OCI-LY7 (cell line): ENCODE measurements around the gene TLL2. TPM values are rescaled to one million over a fixed set of nuclear protein-coding genes. Genes with fewer than 3 reads are reported as not detected.

Experiments used
- BruUV-seq: library from RNA; stranded (reverse); fragments of 400-500 nt; replicated peaks from 2 replicates; lab custom pipeline; 2021; lab: Mats Ljungman, UMichigan
- CTCF ChIA-PET: fragments of 300-600 bp; sonication (Branson Sonifier 250); formaldehyde crosslinking; loops from one replicate; lab custom pipeline; 2022; ENCODE audit warnings: antibody characterized with exemption; ENCODE audit not compliant: unreplicated experiment; lab: Charles Lee
- POLR2A ChIA-PET: fragments of 300-600 bp; sonication (Branson Sonifier 250); formaldehyde crosslinking; loops from one replicate; lab custom pipeline; 2022; ENCODE audit warnings: antibody characterized with exemption; lab: Charles Lee
- DNase-seq: peaks from one replicate; pipeline ENCODE4 v3.0.0-alpha.2; 2015; ENCODE audit warnings: low spot score
- H2AFZ ChIP-seq: fragments of 200-600 bp; sonication (generic), shearing (Covaris generic); 2 replicates; pipeline ENCODE4 v1.6.1; 2014; ENCODE audit warnings: mild to moderate bottlenecking, antibody characterized with exemption, low read length, moderate library complexity
- H3K27ac ChIP-seq: fragments of 200-600 bp; sonication (generic); 2 replicates; pipeline ENCODE4 v1.5.1; 2014; ENCODE audit warnings: mixed run types, low read depth, mild to moderate bottlenecking, moderate library complexity, low read length, inconsistent platforms; ENCODE audit not compliant: poor library complexity, severe bottlenecking
- H3K36me3 ChIP-seq: fragments of 200-600 bp; sonication (generic); 2 replicates; pipeline ENCODE4 v1.6.1; 2014; ENCODE audit warnings: mild to moderate bottlenecking, antibody characterized with exemption, low read length, moderate library complexity, mixed read lengths; ENCODE audit not compliant: insufficient read depth
- H3K4me1 ChIP-seq: fragments of 200-600 bp; sonication (generic); 2 replicates; pipeline ENCODE4 v1.5.1; 2014; ENCODE audit warnings: mild to moderate bottlenecking, low read length; ENCODE audit not compliant: insufficient read depth, poor library complexity, severe bottlenecking
- H3K4me2 ChIP-seq: fragments of 200-600 bp; sonication (generic); 2 replicates; pipeline ENCODE4 v1.6.1; 2014; ENCODE audit warnings: mild to moderate bottlenecking, low read length
- H3K4me3 ChIP-seq: fragments of 200-600 bp; sonication (generic); 2 replicates; pipeline ENCODE4 v1.5.1; 2014; ENCODE audit warnings: mild to moderate bottlenecking, low read depth, low read length; ENCODE audit not compliant: poor library complexity, severe bottlenecking
- H3K79me2 ChIP-seq: fragments of 200-600 bp; sonication (generic); 2 replicates; pipeline ENCODE4 v1.6.1; 2016; ENCODE audit warnings: low read depth, mild to moderate bottlenecking, low read length, moderate library complexity, mixed read lengths; ENCODE audit not compliant: insufficient read depth
- H3K9me2 ChIP-seq: fragments of 200-600 bp; sonication (generic); 2 replicates; pipeline ENCODE4 v1.6.1; 2016; ENCODE audit warnings: mild to moderate bottlenecking, low read length, mixed read lengths; ENCODE audit not compliant: insufficient read depth
- H3K9me3 ChIP-seq: fragments of 200-600 bp; sonication (generic); 2 replicates; pipeline ENCODE4 v1.6.1; 2014; ENCODE audit warnings: mild to moderate bottlenecking, mixed run types, low read length, mixed read lengths
- H4K20me1 ChIP-seq: fragments of 200-600 bp; sonication (generic); 2 replicates; pipeline ENCODE4 v1.6.1; 2014; ENCODE audit warnings: mild to moderate bottlenecking, antibody characterized with exemption, low read length, moderate library complexity, mixed read lengths; ENCODE audit not compliant: insufficient read depth
- CTCF ChIP-seq: fragments of 200-600 bp; sonication (generic); conservative IDR thresholded peaks from 2 replicates; pipeline ENCODE4 v1.5.1; 2014; ENCODE audit warnings: mild to moderate bottlenecking, antibody characterized with exemption, low read length, moderate library complexity, mixed read lengths
- EZH2phosphoT487 ChIP-seq: fragments of 200-600 bp; sonication (generic); IDR thresholded peaks from 2 replicates; pipeline ENCODE4 v1.6.1; 2018; ENCODE audit warnings: low read depth, borderline replicate concordance, mild to moderate bottlenecking, mixed run types, antibody characterized with exemption, low read length, moderate library complexity, mixed read lengths
- intact Hi-C: fragments of 100-400 bp; cut with micrococcal nuclease; formaldehyde crosslinking; loops from one replicate; pipeline ENCODE4 v1.10.0; 2022; ENCODE audit not compliant: unreplicated experiment
- total RNA-seq, 2 experiments: library from RNA; depleted of rRNA in 1 of 2; stranded (reverse); fragments of >200 nt in 1 of 2; shearing (Covaris generic) in 1 of 2; gene quantifications; 2 replicates each; pipeline ENCODE4 v1.2.3, GENCODE V29; 2014 to 2022

TLL2 gene
- total RNA-seq, 2 experiments from 2014 or later: 0.97 to 1.1 TPM

DNA sequence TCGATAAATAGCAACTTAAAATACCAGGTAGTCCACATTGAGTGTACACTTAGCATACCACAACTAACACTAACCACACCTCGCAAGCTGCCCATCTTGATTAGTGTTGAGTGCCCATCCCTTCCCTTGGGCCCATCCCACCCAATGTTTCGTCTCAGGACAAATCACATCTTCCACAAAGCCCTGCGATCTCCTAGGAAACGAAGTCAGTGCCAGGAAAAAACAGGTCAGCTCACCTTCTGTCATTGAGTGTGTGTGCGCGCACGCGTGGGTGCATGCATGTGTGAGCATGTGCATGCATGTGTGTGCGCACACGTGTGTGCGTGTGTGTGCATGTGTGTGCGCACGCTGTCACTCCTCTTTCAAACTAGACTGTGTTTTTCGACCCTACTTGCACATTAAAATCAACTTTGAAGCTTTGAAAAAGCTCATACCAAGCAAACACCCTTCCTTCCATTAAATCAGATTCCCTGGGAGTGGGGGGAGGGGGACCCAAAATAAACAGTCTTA lies 106.1 kb downstream of the TLL2 start:
- H4K20me1 ChIP-seq: no peaks in the 10 kb centered on the region
- TF ChIP-seq EZH2phosphoT487 (no peak), CTCF (no peak)
- no peak overlapping the region for H3K4me3 ChIP-seq
- no TSS peak for BruUV-seq
- no peak for DNase-seq
- no peak overlapping the region for H3K4me2 ChIP-seq
- H3K36me3 ChIP-seq: no peaks in the 10 kb centered on the region
- H3K9me3 ChIP-seq: no peaks in the 10 kb centered on the region
- H3K4me1 ChIP-seq: no peaks in the 10 kb centered on the region
- no peak overlapping the region for H2AFZ ChIP-seq
- intact Hi-C loops: no loop called here
- H3K79me2 ChIP-seq: no peaks in the 10 kb centered on the region
- no peak overlapping the region for H3K27ac ChIP-seq
- CTCF ChIA-PET: no interaction called here
- POLR2A ChIA-PET: no interaction called here
- H3K9me2 ChIP-seq: no peaks in the 10 kb centered on the region

DNA sequence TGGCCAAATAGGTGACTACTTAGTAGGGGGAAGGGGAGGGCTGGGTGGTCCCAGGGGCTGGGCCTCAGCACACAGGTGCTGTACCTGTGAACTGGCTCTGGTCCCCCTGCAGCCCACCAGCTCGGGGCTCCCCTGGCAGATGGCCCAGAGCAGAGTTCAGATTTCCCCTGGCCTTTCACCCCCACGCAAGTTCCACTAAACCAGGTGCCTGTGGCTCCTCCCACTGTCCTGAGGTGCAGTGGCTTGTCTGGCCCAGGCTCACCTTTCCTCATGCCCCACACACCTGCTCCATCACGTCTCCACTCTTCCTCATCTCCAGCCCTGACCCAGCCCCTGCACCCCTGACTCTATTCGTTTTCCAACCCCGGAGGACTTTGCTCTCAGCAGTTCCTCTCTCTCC lies 107.6 kb downstream of the TLL2 start:
- no peak overlapping the region for H2AFZ ChIP-seq
- intact Hi-C loops: no loop called here
- BruUV-seq: no TSS peak
- no peak overlapping the region for H3K4me2 ChIP-seq
- H3K36me3 ChIP-seq: no peaks in the 10 kb centered on the region
- DNase-seq: no peak
- H3K9me2 ChIP-seq: no peaks in the 10 kb centered on the region
- ChIA-PET POLR2A (no interaction called here), CTCF (no interaction called here)
- no peaks in the 10 kb centered on the region for H4K20me1 ChIP-seq
- no peaks in the 10 kb centered on the region for H3K4me1 ChIP-seq
- TF ChIP-seq CTCF: no peak
- TF ChIP-seq EZH2phosphoT487: no peak
- H3K27ac ChIP-seq: no peak overlapping the region
- H3K9me3 ChIP-seq: no peaks in the 10 kb centered on the region
- H3K4me3 ChIP-seq: no peak overlapping the region
- no peaks in the 10 kb centered on the region for H3K79me2 ChIP-seq

- Histone ChIP-seq H3K27ac (no peak overlapping the region), H3K9me3 (no peaks in the 10 kb centered on the region), H3K9me2 (no peaks in the 10 kb centered on the region), H3K4me1 (no peaks in the 10 kb centered on the region), H3K4me2 (no peak overlapping the region), H3K79me2 (no peaks in the 10 kb centered on the region), H2AFZ (no peak overlapping the region), H4K20me1 (no peaks in the 10 kb centered on the region), H3K36me3 (no peaks in the 10 kb centered on the region), H3K4me3 (no peak overlapping the region)
- TF ChIP-seq CTCF: no peak
- TF ChIP-seq EZH2phosphoT487: no peak
- no peak for DNase-seq
- BruUV-seq: no TSS peak
- intact Hi-C loops: no loop called here
- ChIA-PET CTCF (no interaction called here), POLR2A (no interaction called here)
These were observed 111.1 kb downstream of the TLL2 start for GRCh38 chr10:96402417-96403305.
